ENCODE data around the gene SAMD11. TPM values are rescaled to one million over a fixed set of nuclear protein-coding genes. Genes with fewer than 3 reads are reported as not detected.

Gene SAMD11
- total and polyA plus RNA-seq, 10 donors = 7.5 to 37.0 (median 18.9) TPM

DNA sequence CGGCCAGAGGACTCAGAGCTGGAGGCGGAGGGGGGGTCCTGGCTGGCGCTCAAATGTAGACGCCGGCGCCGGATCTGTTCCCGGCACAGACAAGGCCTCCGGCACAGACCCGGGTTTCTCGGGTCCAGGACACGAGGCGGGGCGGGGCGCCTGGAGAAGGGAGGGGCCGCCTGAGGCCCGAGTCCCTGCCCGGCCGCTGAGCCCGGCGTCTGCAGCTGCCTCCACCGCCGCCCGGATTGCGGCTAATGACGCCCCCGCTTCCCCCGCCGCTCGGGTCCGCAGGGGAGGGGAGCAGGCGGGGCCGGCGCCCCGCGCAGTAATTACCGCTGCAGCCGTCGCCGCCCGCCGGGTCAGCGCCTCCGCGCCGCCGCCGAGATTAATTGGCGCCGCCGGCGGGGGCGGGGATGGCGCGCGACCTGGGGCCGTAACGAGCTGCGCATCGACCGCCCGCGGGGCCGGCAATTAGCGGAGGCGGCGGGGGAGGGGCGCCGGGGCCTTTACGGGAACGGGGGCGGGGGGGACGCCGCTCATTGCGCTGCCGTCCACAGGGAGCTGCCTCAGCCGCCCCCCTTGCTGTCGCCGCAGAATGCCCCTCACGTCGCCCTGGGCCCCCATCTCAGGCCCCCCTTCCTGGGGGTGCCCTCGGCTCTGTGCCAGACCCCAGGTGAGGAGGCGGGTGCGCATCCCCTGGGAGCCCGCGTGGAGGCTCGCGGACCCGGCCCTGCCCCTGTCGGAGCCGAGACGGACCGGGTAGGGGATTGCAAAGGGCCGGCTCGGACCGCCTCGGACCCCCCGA is 18.1 kb downstream of the SAMD11 start:
- peak overlapping the region; percentile 20 to 70 (median 40) for H3K4me3 ChIP-seq
- H3K27me3 ChIP-seq (replicated peaks in 1 of 7) = peaks cover 11 to 72% (median 62%) of the 10 kb centered on the region in 7 donors
- H3K4me1 ChIP-seq = peaks cover 21 to 86% (median 53%) of the 10 kb centered on the region in 6 donors
- TF ChIP-seq POLR2AphosphoS5 (IDR thresholded peaks at IDR 0.05) = peak in 2 of 3 donors; percentile 58 to 65
- no peak for TF ChIP-seq POLR2A (IDR thresholded peaks at IDR 0.05)
- no peak for TF ChIP-seq CTCF (IDR thresholded peaks at IDR 0.05 in 8 of 11, conservative IDR thresholded peaks at IDR 0.05 in 3 of 11)
- WGBS, 5 donors = 0 to 1% (median 1%) methylated on average over 30 to 98 of the region's 98 CpGs
- H3K36me3 ChIP-seq = peaks cover 2 to 33% (median 28%) of the 10 kb centered on the region in 6 donors
- no peak for DNase-seq
- intact Hi-C loops (cut with DNase I; ENCODE audit: low total_unique reads) = no loop called here
- peak overlapping the region in 7 of 8 donors; percentile 41 to 85 (median 82) for H3K27ac ChIP-seq
- no peaks in the 10 kb centered on the region for H3K9me3 ChIP-seq

DNA sequence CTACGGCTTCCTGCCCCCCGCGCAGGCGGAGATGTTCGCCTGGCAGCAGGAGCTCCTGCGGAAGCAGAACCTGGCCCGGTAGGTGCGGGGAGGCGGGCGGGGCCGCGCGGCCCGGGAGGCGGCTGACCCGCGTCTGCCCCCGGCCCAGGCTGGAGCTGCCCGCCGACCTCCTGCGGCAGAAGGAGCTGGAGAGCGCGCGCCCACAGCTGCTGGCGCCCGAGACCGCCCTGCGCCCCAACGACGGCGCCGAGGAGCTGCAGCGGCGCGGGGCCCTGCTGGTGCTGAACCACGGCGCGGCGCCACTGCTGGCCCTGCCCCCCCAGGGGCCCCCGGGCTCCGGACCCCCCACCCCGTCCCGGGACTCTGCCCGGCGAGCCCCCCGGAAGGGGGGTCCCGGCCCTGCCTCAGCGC is 18.7 kb downstream of the SAMD11 start:
- TF ChIP-seq CTCF (IDR thresholded peaks at IDR 0.05 in 8 of 11, conservative IDR thresholded peaks at IDR 0.05 in 3 of 11) (no peak), POLR2AphosphoS5 (IDR thresholded peaks at IDR 0.05) (no peak), POLR2A (IDR thresholded peaks at IDR 0.05) (no peak)
- peak overlapping the region in 7 of 8 donors; percentile 35 to 70 (median 41) for H3K4me3 ChIP-seq
- H3K9me3 ChIP-seq = no peaks in the 10 kb centered on the region
- DNase-seq = no peak
- H3K27ac ChIP-seq = peak overlapping the region in 7 of 8 donors; percentile 38 to 85 (median 82)
- peaks cover 2 to 39% (median 34%) of the 10 kb centered on the region in 6 donors for H3K36me3 ChIP-seq
- H3K27me3 ChIP-seq (replicated peaks in 1 of 7) = peaks cover 11 to 66% (median 58%) of the 10 kb centered on the region in 7 donors
- peaks cover 21 to 86% (median 53%) of the 10 kb centered on the region in 6 donors for H3K4me1 ChIP-seq
- intact Hi-C loops (cut with DNase I; ENCODE audit: low total_unique reads) = no loop called here
- WGBS, 5 donors = 0 to 3% (median 1%) methylated on average over 11 to 48 of the region's 48 CpGs

- Histone ChIP-seq H3K4me3 (peak overlapping the region in 7 of 8 donors; percentile 15 to 70 (median 40)), H3K27me3 (replicated peaks in 1 of 7) (peaks cover 11 to 60% (median 52%) of the 10 kb centered on the region in 7 donors), H3K9me3 (no peaks in the 10 kb centered on the region), H3K27ac (peak overlapping the region in 7 of 8 donors; percentile 38 to 85 (median 82)), H3K36me3 (peaks cover 2 to 45% (median 40%) of the 10 kb centered on the region in 6 donors), H3K4me1 (peaks cover 21 to 83% (median 53%) of the 10 kb centered on the region in 6 donors)
- intact Hi-C loops (cut with DNase I; ENCODE audit: low total_unique reads) = no loop called here
- 15 to 55% (median 18%) methylated on average over 5 to 27 of the region's 27 CpGs for WGBS, 5 donors
- no peak for DNase-seq
- TF ChIP-seq POLR2AphosphoS5 (IDR thresholded peaks at IDR 0.05) (peak; percentile 69 to 80 (median 75)), POLR2A (IDR thresholded peaks at IDR 0.05) (no peak)
Observed at GRCh38 chr1:942864-943533, 19.3 kb downstream of the SAMD11 start.

DNA sequence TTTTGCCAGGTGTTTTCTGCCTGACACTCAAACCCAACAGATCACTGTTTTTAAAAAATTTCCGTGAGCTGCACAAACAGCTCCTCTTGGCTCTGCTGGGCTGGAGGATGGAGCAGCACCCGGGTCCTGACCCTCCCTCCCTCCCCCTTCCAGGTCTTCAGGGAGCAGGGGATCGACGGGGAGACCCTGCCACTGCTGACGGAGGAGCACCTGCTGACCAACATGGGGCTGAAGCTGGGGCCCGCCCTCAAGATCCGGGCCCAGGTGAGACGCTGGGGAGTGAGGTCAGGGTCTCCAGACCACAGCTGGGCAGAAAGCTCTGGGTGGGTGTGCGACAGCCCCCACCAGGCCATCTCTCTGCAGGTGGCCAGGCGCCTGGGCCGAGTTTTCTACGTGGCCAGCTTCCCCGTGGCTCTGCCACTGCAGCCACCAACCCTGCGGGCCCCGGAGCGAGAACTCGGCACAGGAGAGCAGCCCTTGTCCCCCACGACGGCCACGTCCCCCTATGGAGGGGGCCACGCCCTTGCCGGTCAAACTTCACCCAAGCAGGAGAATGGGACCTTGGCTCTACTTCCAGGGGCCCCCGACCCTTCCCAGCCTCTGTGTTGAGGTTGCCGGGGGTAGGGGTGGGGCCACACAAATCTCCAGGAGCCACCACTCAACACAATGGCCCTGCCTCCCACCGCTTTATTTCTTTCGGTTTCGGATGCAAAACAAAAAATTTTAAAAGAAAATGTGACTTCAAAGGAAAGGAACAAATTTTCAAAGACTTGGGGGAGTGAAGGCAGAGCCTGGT is 20.0 kb downstream of the SAMD11 start:
- Histone ChIP-seq H3K27ac (peak overlapping the region; percentile 27 to 85 (median 80)), H3K4me3 (peak overlapping the region in 2 of 8 donors; percentile 49 to 70), H3K9me3 (no peaks in the 10 kb centered on the region), H3K4me1 (peaks cover 21 to 78% (median 49%) of the 10 kb centered on the region in 6 donors), H3K27me3 (replicated peaks in 1 of 7) (peaks cover 11 to 53% (median 44%) of the 10 kb centered on the region in 7 donors), H3K36me3 (peaks cover 2 to 52% (median 47%) of the 10 kb centered on the region in 6 donors)
- 74 to 77% (median 77%) methylated on average over 11 to 27 of the region's 27 CpGs for WGBS, 5 donors
- intact Hi-C loops (cut with DNase I; ENCODE audit: low total_unique reads) = no loop called here
- DNase-seq = no peak
- peak in 1 of 3 donors; percentile 62 for TF ChIP-seq POLR2AphosphoS5 (IDR thresholded peaks at IDR 0.05)
- TF ChIP-seq POLR2A (IDR thresholded peaks at IDR 0.05) = no peak

Measured in spleen (tissue), 11 donors.